Stimulated activated CD8-positive, alpha-beta memory T cell treated with anti-CD3 and anti-CD28 coated beads, Interleukin-7, amount 100 ng/mL, for 24 hours (primary cell): ENCODE data around the gene CDC42BPA.
"Not testable (repeated sequence)": the region's sequence is repeated elsewhere in the genome, so short reads cannot be mapped to it uniquely, and the experiment has no call there.

Experiments
- DNase-seq: peaks from one replicate; pipeline ENCODE4 v3.0.0-alpha.2; 2020; ENCODE audit warnings: low read depth

Gene CDC42BPA

GRCh38 chr1:227306689-227307088 lies 11.6 kb downstream of the CDC42BPA start:
- DNase-seq = no peak

GRCh38 chr1:227305894-227306626 lies 12.2 kb downstream of the CDC42BPA start:
- no peak for DNase-seq

GRCh38 chr1:227304665-227305064 lies 13.6 kb downstream of the CDC42BPA start:
- DNase-seq = no peak

- DNase-seq = no peak
Observed at GRCh38 chr1:227303662-227304061, 14.6 kb downstream of the CDC42BPA start.

GRCh38 chr1:227300682-227301081 lies 17.6 kb downstream of the CDC42BPA start:
- DNase-seq = no peak

- DNase-seq = no peak
Observed at GRCh38 chr1:227299688-227300087, 18.6 kb downstream of the CDC42BPA start.

GRCh38 chr1:227299241-227299627 lies 19.1 kb downstream of the CDC42BPA start:
- no peak for DNase-seq

- no peak for DNase-seq
Observed at GRCh38 chr1:227298512-227299240, 19.6 kb downstream of the CDC42BPA start.

GRCh38 chr1:227297073-227297793 lies 21.1 kb downstream of the CDC42BPA start:
- no peak for DNase-seq

- no peak for DNase-seq
Observed at GRCh38 chr1:227295609-227296008, 22.7 kb downstream of the CDC42BPA start.

GRCh38 chr1:227285745-227286144 lies 32.5 kb downstream of the CDC42BPA start:
- no peak for DNase-seq

- DNase-seq = no peak
Observed at GRCh38 chr1:227281371-227281770, 36.9 kb downstream of the CDC42BPA start.

GRCh38 chr1:227280836-227281235 lies 37.5 kb downstream of the CDC42BPA start:
- no peak for DNase-seq

- DNase-seq = not testable (repeated sequence)
Observed at GRCh38 chr1:227276156-227276693, 42.1 kb downstream of the CDC42BPA start.

GRCh38 chr1:227273557-227273956 lies 44.7 kb downstream of the CDC42BPA start:
- no peak for DNase-seq

- DNase-seq = no peak
Observed at GRCh38 chr1:227272428-227272827, 45.9 kb downstream of the CDC42BPA start.

- no peak for DNase-seq
Observed at GRCh38 chr1:227270554-227270953, 47.7 kb downstream of the CDC42BPA start.

GRCh38 chr1:227268943-227269342 lies 49.3 kb downstream of the CDC42BPA start:
- no peak for DNase-seq

GRCh38 chr1:227265891-227266290 lies 52.4 kb downstream of the CDC42BPA start:
- DNase-seq = no peak

GRCh38 chr1:227263869-227264268 lies 54.4 kb downstream of the CDC42BPA start:
- DNase-seq = no peak

- no peak for DNase-seq
Observed at GRCh38 chr1:227261501-227261900, 56.8 kb downstream of the CDC42BPA start.

GRCh38 chr1:227260433-227260832 lies 57.9 kb downstream of the CDC42BPA start:
- no peak for DNase-seq

- DNase-seq = no peak
Observed at GRCh38 chr1:227257964-227258363, 60.3 kb downstream of the CDC42BPA start.
